ENCODE measurements around the gene SCAMP5.

DNA sequence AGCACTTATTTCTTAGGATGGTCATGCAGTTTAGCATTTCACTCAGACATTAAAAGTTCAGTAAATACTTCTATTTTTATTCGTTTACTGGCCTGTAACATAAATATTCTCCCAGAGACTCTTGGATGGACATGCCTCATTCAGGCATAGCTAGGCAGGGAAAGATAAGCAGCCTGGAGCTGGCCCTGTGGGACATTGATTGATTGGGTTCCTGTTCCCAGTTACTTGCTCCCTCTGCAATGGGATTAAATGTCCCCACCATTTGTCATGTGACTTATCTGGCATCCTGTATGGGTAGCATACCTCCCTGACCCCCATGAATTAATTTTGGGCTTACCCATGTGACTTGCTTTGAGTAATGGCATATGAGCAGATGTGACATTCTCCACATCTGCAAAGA is 2.7 kb upstream of the SCAMP5 start:
- TF ChIP-seq, protein P1, sequence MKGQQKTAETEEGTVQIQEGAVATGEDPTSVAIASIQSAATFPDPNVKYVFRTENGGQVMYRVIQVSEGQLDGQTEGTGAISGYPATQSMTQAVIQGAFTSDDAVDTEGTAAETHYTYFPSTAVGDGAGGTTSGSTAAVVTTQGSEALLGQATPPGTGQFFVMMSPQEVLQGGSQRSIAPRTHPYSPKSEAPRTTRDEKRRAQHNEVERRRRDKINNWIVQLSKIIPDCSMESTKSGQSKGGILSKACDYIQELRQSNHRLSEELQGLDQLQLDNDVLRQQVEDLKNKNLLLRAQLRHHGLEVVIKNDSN (IDR thresholded peaks at IDR 0.05), result no peak
- TF ChIP-seq YY1 (IDR thresholded peaks at IDR 0.05; ENCODE audit: low read depth) (no peak), TAF1 (IDR thresholded peaks at IDR 0.05; ENCODE audit: low read depth) (no peak), RAD21 (IDR thresholded peaks at IDR 0.05; ENCODE audit: low read depth) (no peak), REST (IDR thresholded peaks at IDR 0.05; ENCODE audit: low read depth) (no peak), TCF12 (IDR thresholded peaks at IDR 0.05; ENCODE audit: low read depth) (no peak), FOXM1 (IDR thresholded peaks at IDR 0.05; ENCODE audit: borderline replicate concordance, low read depth) (no peak), CEBPB (IDR thresholded peaks at IDR 0.05) (no peak), MAX (IDR thresholded peaks at IDR 0.05) (no peak), EGR1 (IDR thresholded peaks at IDR 0.05) (no peak)

All from Ishikawa (cell line).